Panc1 (cell line): Measurements from ENCODE around the gene PCNX2. TPM values are rescaled to one million over a fixed set of nuclear protein-coding genes. Genes with fewer than 3 reads are reported as not detected.

Experiments
- ATAC-seq: fragments of 200-7000 bp; cut with Tn5 transposase; 2 replicates; pipeline ENCODE4 v1.9.1; 2020; ENCODE audit warnings: mild to moderate bottlenecking, moderate library complexity
- BruUV-seq: library from RNA; stranded (reverse); fragments of 400-500 nt; replicated peaks from 2 replicates; lab custom pipeline; 2021; lab: Mats Ljungman, UMichigan
- CTCF ChIA-PET: fragments of 300-600 bp; sonication (Branson Sonifier 250); formaldehyde crosslinking; loops from one replicate; lab custom pipeline; 2022; ENCODE audit warnings: antibody characterized with exemption; lab: Charles Lee
- POLR2A ChIA-PET: fragments of 300-600 bp; sonication (Branson Sonifier 250); formaldehyde crosslinking; loops from one replicate; lab custom pipeline; 2022; ENCODE audit warnings: antibody characterized with exemption; lab: Charles Lee
- DNase-seq: peaks from one replicate; pipeline ENCODE4 v3.0.0-alpha.2; 2010; ENCODE audit warnings: low read depth, low spot score
- H3K27ac ChIP-seq: 2 replicates; pipeline ENCODE4 v1.5.1; 2011; ENCODE audit warnings: mild to moderate bottlenecking, low read length, inconsistent platforms
- H3K27me3 ChIP-seq: fragments of 200-500 bp; sonication (Bioruptor generic); 2 replicates; pipeline ENCODE4 v1.6.0; 2014; ENCODE audit warnings: low read length, inconsistent platforms; ENCODE audit not compliant: control insufficient read depth, insufficient read depth
- H3K36me3 ChIP-seq: fragments of 200-500 bp; sonication (Bioruptor generic); 2 replicates; pipeline ENCODE4 v1.5.1; 2014; ENCODE audit warnings: inconsistent platforms, mild to moderate bottlenecking, low read length, moderate library complexity; ENCODE audit not compliant: control insufficient read depth, insufficient read depth
- H3K4me1 ChIP-seq: 2 replicates; pipeline ENCODE4 v1.5.1; 2011; ENCODE audit warnings: inconsistent platforms, mild to moderate bottlenecking, low read length, moderate library complexity; ENCODE audit not compliant: control insufficient read depth, insufficient read depth
- H3K4me3 ChIP-seq, 2 experiments: 2 replicates each; pipeline ENCODE4 v1.5.1; 2011 to 2012; ENCODE audit warnings: low read depth in 2 of 2, low read length in 2 of 2, mild to moderate bottlenecking in 2 of 2, inconsistent platforms in 1 of 2, moderate library complexity in 1 of 2
- H3K9me3 ChIP-seq: fragments of 200-500 bp; sonication (Bioruptor generic); 2 replicates; pipeline ENCODE4 v1.5.1; 2014; ENCODE audit warnings: low read depth, mild to moderate bottlenecking, inconsistent platforms, low read length, moderate library complexity; ENCODE audit not compliant: control insufficient read depth, insufficient read depth
- CTCF ChIP-seq: fragments of 450-650 bp; IDR thresholded peaks from 2 replicates; pipeline ENCODE4 v1.5.1; 2017; ENCODE audit warnings: mild to moderate bottlenecking
- POLR2AphosphoS5 ChIP-seq: IDR thresholded peaks from 2 replicates; pipeline ENCODE4 v1.6.1; 2012; ENCODE audit warnings: mild to moderate bottlenecking, low read depth, low read length, moderate library complexity
- REST ChIP-seq, 2 experiments: IDR thresholded peaks; 2 replicates each; pipeline ENCODE4 v1.6.1; 2011 to 2012; ENCODE audit warnings: low read depth in 2 of 2, control low read depth in 1 of 2, low read length in 1 of 2, mild to moderate bottlenecking in 1 of 2, moderate library complexity in 1 of 2; ENCODE audit not compliant: insufficient read depth in 1 of 2
- SIN3A ChIP-seq: IDR thresholded peaks from 2 replicates; pipeline ENCODE4 v1.6.1; 2012; ENCODE audit warnings: low read depth, mild to moderate bottlenecking, low read length, moderate library complexity, borderline replicate concordance; ENCODE audit not compliant: insufficient read depth
- TCF7L2 ChIP-seq: IDR thresholded peaks from 2 replicates; pipeline ENCODE4 v1.6.1; 2011; ENCODE audit warnings: mild to moderate bottlenecking, low read depth, low read length, inconsistent platforms
- in situ Hi-C: cut with HindIII; loops from 2 replicates; pipeline ENCODE4 v1.10.0; 2016; ENCODE audit warnings: low sequenced_read_pairs, low pct_unique_long_range_greater_than_20kb
- intact Hi-C: fragments of 100-400 bp; cut with micrococcal nuclease; formaldehyde crosslinking; loops from one replicate; pipeline ENCODE4 v1.10.0; 2022; ENCODE audit not compliant: unreplicated experiment
- total RNA-seq: library from RNA; stranded (reverse); gene quantifications from one replicate; pipeline ENCODE4 v1.2.1, GENCODE V29; 2021; ENCODE audit not compliant: unreplicated experiment

Gene PCNX2
- total RNA-seq, 1 experiment from 2014 or later = 2.6 TPM

GRCh38 chr1:233027046-233027445, 268.5 kb downstream of the PCNX2 start:
- no peak overlapping the region for H3K4me3 ChIP-seq
- peaks cover 3% of the 10 kb centered on the region; the same call in 1 of the 2 replicates for H3K27me3 ChIP-seq
- intact Hi-C loops (loop anchor here (1.0 to 10.0 kb wide), 2 partner anchors 204 to 392 kb away; partner anchors contain the start of gene SIPA1L2), in situ Hi-C loops (no loop called here)
- no peaks in the 10 kb centered on the region for H3K36me3 ChIP-seq
- ATAC-seq = no peak
- ChIA-PET CTCF (no interaction called here), POLR2A (no interaction called here)
- TF ChIP-seq REST (IDR thresholded peaks at IDR 0.05; ENCODE audit: insufficient read depth in 1 of 2, low read depth in 2 of 2, low read length in 1 of 2) = no peak
- no peaks in the 10 kb centered on the region for H3K4me1 ChIP-seq
- BruUV-seq = no TSS peak
- H3K9me3 ChIP-seq = no peaks in the 10 kb centered on the region
- DNase-seq = no peak
- H3K27ac ChIP-seq = no peak overlapping the region

- H3K36me3 ChIP-seq = no peaks in the 10 kb centered on the region
- CTCF ChIA-PET = no interaction called here
These were observed 270.0 kb downstream of the PCNX2 start for GRCh38 chr1:233025567-233025966.

More at GRCh38 chr1:233025567-233025966, 270.0 kb downstream of the PCNX2 start:
- H3K9me3 ChIP-seq = no peaks in the 10 kb centered on the region
- DNase-seq = no peak
- peaks cover 3% of the 10 kb centered on the region; the same call in 1 of the 2 replicates for H3K27me3 ChIP-seq
- TF ChIP-seq CTCF (peak; percentile 22; the same call in 1 of the 2 replicates), TCF7L2 (no peak), POLR2AphosphoS5 (no peak), REST (IDR thresholded peaks at IDR 0.05; ENCODE audit: insufficient read depth in 1 of 2, low read depth in 2 of 2, low read length in 1 of 2) (no peak), SIN3A (no peak)
- POLR2A ChIA-PET = no interaction called here
- no TSS peak for BruUV-seq
- intact Hi-C loops = loop anchor here (10.0 kb wide), 1 partner anchor 391 kb away; the partner anchor contains the start of gene SIPA1L2
- no peak for ATAC-seq
- in situ Hi-C loops = no loop called here
- no peak overlapping the region for H3K4me3 ChIP-seq
- H3K27ac ChIP-seq = no peak overlapping the region
- no peaks in the 10 kb centered on the region for H3K4me1 ChIP-seq
